LNCAP (cell line): Measurements from ENCODE around the gene TMEM80.

Source experiments
- TF ChIP-seq, protein P1 (sequence below): fragments of 450-650 bp; IDR thresholded peaks from 2 replicates; pipeline ENCODE4 v1.5.1; 2017; ENCODE audit warnings: mild to moderate bottlenecking

The TMEM80 gene

DNA sequence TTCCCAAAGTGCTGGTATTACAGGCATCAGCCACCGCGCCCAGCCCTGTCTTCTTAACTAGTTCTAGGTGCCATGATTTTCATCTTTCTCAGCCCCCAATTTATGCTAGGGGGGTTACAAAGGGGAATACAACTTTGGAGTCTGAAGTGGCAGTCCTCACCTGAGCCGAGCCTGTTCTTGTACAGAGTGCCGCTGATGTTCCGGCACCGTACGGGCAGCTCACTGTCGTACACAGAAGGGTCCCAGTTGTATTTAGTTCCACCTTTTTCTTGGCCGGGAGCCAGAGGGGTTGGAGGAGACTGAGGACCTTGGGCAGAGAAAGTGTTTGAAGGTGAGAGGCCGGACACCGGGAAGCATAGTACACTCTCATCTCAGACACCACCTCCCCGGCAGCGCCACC, 7.9 kb upstream of the TMEM80 start:
- TF ChIP-seq, protein P1, sequence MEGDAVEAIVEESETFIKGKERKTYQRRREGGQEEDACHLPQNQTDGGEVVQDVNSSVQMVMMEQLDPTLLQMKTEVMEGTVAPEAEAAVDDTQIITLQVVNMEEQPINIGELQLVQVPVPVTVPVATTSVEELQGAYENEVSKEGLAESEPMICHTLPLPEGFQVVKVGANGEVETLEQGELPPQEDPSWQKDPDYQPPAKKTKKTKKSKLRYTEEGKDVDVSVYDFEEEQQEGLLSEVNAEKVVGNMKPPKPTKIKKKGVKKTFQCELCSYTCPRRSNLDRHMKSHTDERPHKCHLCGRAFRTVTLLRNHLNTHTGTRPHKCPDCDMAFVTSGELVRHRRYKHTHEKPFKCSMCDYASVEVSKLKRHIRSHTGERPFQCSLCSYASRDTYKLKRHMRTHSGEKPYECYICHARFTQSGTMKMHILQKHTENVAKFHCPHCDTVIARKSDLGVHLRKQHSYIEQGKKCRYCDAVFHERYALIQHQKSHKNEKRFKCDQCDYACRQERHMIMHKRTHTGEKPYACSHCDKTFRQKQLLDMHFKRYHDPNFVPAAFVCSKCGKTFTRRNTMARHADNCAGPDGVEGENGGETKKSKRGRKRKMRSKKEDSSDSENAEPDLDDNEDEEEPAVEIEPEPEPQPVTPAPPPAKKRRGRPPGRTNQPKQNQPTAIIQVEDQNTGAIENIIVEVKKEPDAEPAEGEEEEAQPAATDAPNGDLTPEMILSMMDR: no peak

DNA sequence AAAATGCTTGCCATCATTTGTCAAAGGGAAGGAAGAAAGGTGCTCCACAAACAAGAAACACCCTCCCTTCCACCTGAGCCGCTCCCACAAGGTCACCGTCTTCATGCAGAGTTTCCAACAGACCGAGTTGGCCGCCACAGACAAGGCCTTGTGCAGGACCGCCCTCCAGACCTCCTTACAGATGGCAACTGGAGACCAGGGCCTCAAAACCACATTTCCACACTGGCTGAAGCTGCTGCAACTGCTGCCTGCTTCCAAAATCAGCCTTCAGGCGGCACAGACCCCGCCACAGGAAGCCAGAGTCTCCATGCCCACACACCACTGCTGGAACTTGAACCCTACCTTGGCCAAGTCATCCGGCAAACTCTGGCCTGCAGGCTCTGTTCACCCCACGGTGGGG, 6.9 kb upstream of the TMEM80 start:
- TF ChIP-seq, protein P1: no peak

GRCh38 chr11:689625-690024, 6.0 kb upstream of the TMEM80 start:
- TF ChIP-seq, protein P1: no peak

GRCh38 chr11:690738-691633, 4.6 kb upstream of the TMEM80 start:
- TF ChIP-seq, protein P1: no peak

DNA sequence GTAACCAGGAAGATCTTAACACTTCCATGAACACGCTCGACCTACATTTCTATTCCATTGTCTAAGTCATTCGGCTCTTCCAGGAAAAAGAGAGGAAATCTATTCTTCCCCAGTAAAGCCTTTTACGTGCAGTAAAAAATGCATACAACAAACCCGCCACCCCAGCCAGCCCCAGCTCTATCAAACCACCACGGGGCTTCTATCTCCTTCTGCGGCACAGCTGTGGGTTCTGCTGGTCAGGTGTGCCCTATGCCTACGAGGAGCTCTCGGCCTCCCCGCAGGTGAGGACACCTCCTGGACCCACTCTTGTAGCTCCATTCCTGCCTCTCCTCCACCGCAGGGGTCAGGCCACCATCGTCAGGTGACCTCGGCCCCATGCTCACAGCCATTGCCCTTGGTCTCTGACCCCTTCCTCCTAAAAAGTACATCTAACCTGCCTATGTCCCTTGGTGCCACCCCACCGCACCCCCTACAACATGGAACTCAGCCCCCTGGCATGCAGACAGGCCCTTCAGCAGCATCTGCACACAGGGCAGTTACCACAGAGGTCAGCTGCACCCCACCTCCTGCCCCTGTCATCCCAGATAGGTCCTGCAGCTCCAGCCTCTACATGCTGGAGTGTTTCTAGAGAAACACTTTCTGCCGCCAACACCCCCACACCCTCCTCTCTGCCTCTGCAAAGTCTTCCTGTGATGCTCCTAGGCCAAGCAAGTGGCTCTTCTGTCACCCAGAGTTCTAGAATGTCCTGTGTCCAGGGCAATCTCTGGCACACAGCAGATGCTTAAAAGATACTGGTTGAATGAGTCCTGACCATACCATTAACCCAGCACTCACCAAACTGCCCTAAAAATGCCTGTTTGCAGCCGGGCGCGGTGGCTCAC, 3.7 kb upstream of the TMEM80 start:
- TF ChIP-seq, protein P1: no peak

DNA sequence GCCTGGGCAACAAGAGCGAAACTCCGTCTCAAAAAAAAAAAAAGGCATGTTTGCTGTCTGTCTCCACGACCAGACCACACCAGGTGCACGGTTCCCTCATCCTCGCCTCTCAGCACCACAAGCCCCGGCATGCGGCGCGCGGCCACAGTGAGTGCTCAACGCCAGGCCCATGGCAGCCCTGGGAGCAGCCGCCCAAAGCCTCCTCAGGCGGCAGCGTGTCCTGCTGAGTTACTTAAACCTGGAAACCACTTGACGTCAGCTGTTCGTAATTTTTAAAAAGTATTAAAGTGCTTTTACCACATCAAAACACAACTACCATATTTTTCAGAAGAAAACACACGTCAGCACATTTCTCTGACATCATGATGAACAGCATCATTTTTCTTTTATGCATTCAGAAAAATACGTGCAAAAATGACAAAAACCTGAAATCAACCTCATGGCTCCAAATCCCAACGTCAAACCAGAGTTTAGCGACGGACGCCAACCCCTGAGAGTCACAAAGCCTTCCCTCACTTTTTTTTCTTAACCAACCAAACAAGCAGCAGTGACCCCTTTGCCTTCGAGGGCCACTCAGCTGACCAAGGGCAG, 2.7 kb upstream of the TMEM80 start:
- TF ChIP-seq, protein P1: no peak

DNA sequence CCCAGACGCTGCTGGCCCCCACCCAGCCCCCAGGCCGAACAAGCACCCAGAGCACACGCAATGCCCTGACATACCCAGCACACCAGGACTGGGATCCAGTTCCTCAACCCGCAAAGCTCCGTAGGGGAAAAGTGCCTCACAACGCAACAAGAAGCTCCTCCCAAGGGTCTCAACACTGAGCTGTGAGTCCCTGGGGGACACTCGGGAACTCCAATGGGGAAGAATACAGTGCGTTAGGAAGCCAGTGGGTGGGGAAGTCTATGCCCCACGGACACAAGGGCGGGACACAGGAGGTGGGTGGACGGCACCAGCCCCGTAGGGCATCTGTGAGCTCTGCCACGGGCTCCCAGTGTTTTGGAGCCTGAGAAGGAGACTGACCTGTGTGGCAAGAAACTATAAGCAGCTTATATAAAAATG, 2.2 kb upstream of the TMEM80 start:
- TF ChIP-seq, protein P1: no peak
